NCI-H2227 treated with DMSO at 0.1 percent for 48 hours (cell line): ENCODE results near the gene MRM2.

ENCODE experiments used
- DNase-seq: peaks from one replicate; lab custom pipeline; 2025; lab: John Stamatoyannopoulos, UW

MRM2 gene

DNA sequence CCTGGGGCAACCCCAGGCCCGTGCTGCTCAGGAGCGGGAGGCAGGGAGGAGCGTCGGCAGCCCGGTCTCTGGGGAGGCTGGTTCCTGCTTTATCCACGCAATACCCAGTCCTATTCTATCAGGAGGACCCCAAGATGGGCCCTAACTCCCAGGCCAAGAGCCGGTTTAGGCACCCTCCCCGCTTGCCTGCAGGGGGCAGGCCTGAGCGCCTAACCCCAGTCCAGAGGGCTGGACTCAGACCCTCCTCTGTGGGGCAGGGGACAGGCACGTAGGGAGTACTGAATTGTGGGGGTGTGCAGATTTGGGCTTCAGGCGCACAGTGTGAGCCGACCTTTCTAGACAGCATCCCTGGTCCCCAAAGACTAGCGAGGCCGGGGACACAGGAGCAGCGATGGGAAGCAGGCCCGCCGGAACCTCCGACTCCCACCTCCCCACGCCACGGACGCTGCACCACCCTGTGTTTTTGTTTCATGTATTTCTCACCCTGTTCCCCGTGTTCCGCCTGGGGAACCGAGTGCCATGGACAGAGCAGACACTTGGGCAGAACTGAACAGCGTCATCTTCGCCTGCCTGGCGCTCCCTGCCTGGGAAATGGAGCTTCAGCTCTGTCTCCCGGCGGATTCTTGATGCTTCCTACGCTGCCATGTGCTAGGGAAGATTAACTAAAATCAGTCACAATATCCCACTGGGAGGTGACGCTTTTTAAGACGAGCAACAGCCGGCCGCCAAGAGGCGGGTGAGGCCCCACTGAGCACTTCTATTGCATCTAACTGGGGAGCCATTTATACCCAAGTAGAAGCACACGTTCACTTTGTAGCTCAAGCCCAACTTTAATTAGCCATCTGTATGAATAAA is 5.4 kb upstream of the MRM2 start:
- no peak for DNase-seq

DNA sequence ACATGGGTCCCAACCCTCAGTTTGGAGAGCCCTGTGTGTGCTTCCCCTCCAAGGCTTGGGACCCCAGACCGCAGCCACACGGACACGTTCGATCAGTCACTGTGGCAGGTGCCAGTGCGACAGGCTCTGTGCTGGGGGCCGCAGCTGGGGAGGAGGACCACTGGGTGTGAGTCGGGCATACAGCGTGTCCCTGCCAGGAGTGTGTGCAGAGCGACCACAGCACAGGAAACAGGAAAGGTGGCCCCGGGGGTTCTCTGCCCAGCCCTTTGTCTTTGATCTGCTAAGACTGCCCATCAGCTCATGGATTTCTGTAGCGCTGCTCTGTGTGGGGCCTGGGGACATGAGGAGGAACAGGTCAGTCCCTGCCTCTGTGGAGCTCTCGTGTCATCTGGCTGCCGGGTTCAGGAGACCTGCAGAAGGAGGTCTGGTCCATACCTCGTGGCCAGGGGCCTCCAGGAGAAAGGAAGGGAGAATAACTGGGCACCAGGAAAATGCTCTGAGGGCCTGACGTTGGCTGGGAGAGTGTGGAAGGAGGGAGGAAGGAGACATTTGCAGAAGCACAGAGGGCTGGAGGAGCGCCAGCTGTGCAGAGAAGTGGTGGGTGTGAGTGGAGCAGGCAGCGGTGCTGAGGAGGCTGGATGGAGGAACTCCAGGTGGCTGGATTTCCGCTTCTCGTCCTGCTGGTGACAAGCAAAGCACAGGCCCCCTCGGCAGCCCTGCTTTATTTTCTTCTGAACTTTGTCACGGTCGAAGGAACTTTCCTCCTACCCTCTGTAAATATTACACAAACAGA is 4.1 kb upstream of the MRM2 start:
- no peak for DNase-seq

DNA sequence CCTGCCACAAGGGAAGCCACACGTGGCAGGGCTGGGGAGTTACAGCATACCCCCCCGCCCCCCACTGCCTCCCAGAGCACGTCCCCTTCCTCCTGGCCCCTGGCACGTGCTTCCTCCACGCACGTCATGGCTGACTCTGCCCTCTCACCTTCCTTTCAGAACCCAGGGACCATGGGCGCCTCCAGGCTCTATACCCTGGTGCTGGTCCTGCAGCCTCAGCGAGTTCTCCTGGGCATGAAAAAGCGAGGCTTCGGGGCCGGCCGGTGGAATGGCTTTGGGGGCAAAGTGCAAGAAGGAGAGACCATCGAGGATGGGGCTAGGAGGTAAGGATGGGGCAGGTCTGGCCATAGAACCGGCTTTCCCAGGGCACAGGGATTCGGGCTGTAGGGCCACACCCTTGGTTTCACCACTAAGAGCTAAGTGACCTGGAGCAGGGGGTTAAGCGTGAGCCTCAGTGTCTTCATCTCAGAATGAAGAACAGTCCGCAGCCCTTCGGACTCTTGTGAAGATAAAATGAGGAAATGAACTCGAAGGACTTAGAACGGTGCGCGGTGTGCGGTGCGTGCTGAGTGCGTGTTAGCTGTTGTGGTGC is 2.5 kb upstream of the MRM2 start:
- no peak for DNase-seq

DNA sequence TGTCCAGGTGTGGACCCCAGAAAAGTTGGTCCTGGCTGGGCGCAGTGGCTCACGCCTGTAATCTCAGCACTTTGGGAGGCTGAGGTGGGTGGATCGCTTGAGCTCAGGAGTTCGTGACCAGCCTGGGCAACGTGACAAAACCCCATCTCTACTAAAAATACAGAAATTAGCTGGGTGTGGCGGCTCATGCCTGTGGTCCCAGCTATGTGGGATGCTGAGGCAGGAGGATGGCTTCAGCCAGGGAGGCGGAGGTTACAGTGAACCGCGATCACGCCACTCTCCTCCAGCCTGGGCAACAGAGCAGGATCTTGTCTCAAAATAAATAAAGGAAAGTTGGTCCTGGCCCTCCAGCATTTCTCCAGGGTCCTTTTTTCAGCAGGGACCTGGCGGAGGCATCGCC is 1.5 kb upstream of the MRM2 start:
- no peak for DNase-seq

DNA sequence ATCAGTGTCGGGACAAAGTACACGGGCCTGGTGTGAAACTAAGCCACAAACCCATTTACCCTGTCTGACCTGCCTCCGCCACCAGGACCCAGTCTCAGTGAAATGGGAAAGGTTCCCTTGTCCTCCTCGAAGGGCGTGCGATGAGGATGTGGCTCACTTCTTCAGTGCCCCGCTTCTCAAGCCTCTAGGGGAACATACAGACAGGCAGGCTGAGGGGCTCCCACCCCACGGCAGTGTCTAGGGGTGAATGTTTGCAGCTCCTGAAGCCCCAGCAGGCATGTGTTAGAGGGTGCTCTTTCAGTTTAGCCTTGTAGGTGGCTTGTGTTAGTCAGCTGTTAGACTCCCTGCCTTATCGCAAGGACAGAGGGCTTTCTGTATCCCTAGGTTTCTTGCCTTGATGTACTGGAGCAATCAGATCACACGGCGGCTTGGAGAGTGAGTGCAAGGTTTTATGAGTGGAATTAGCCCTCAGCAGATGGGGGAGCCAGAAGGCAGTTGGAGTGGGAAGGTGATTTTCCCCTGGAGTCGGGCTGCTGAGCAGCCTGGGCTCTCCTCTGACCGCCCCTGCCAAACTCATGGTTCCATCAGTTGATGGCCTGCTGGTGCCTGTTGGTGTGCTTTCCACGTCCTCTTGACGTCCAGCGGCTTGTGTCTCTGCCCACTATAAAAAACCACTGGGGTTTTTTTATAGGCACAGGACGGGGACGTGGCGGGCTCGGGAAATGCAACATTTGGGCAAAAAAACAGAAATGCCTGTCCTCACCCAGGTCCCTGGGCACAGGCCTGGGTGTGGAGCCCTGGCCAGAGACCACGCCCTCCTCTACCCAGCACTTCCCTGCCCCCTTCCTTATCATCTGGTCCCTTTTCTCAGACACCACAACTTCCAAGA is 780 bp upstream of the MRM2 start:
- peak; percentile 18 for DNase-seq

DNA sequence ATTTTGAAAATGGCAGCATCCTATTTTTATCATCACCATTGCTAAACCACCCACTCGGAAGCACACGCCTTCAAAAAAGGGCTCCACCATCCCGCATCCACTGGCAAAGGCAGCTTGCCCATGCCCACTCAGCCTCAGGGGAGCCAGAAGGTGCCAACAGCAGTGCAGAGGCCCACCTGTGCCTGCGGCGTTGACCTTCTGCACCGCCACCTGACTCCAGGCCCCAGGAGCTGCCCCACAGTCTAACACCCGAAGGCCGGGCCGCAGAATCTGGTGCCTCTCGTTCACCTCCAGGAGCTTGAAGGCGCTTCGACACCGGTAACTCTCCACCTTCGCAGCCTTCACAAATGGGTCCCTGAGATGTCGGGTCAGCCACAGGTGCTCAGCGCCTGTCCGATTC is 2.8 kb downstream of the MRM2 start:
- no peak for DNase-seq

DNA sequence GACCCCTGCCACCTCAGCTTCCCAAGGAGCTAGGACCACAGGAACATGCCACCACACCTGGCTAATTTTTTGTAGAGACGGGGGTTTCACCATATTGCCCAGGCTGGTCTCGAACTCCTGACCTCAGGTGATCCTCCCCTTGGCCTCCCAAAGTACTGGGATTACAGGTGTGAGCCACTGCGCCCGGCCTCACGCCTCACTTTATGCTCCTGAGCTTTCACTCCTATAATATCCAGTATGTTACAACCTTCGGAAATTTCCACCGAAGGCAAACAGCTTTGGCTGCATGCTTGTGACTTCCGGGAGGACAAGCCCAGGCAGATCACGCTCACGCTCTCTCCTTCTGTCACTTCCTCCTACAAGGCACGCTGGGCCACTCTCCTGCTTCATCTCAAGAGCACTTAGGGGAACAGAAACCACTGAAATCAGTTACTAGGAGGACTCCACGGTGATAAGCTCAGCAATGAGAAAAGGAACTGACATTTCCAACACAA is 4.8 kb downstream of the MRM2 start:
- DNase-seq: no peak

DNA sequence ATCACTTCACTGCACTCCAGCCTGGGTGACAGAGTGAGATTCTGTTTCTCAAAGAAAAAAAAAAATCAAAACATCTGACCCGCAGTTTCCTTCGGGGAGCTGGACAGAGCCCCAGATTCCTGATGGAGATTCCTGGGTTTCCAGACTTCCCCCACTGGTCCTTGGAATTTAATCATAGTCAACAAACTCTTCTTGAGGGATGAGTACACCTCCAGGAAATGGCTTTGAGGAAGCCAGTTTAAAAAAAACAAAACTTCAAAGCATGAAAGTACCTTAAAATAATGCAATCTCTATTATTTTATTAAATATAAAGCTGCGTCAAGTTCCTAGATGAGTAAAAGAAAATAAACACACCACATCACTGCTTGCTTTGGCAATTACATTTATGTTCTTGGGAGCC is 8.1 kb downstream of the MRM2 start:
- no peak for DNase-seq

DNA sequence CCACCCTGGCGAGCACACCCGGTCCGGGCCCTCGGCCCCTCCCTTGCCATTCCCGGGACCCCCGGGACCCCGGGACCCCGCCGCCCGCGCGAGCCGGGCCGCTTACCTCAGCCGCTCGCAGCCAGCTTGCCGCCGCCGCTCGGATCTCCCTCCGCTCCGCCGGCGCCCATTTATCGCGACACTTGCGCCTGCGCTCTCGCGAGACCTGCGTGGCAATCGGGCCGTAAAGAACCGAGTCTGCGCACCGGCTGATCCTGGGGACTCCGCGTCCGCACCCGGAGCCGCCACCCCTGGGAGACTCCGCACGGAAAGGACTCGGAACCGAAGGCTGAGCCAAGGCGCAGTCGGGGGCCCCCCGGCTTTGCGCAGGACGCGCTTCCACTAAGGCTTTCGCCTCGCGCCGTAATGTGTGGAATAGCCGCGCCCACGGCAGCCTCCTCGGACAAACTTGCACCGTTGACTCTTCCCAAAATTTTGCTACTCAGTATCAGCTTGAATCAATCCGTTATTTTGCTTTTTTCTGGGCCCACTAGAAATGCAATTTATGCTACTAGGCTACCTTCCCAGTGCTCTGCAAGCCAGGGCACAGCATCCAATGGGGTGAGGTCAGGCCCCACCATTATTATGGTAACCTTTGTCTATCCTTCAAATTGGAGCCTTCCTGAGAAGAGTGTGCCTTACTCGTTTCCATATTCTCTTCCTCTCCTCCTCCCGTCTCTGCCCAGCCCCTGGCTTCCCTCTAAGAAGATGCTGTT is 9.1 kb downstream of the MRM2 start, which contains the start of gene MAD1L1:
MAD1L1 (minus strand) TSS at position 180 of the 755 bp plus-strand sequence. CDS start 2,812 bp downstream, outside the sequence.
- peak; percentile 48 for DNase-seq

DNA sequence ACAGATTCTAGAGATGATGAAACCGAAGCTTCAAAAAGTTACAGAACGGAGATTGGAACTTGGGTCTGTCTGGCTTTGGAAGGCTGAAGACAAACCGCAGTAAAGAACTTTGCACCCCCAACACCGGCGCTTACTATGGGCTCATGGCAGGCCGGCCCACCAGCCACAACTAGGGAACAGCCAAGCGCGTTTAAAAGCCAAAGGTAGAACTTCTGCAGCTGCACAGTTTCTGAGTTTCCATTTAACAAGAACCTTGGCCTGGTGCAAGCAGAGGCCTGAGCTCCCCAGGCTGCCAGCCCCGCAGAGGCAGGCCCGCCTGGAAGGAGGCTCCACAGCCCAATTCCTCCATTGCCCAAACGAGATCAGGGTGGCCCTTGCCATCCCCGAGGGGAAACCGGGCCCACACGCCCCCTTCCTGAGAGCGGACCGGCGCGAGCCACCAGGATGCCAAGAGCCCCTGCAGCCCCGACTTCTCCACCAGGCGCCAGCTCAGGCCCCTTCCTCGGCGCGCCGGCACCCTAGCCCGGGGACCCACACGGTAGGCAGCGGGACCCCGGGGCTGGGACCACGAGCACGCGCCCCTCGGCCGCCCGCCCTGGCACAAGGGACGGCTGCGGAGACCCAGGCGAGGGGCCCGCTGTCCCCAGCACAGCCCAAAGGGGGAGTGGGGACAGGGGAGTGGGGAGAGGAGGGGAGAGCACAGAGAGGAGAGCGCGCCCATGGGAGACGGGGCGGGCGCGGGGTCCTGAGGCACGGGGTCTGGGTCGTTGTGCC is 9.8 kb downstream of the MRM2 start:
- DNase-seq: peak; percentile 2

DNA sequence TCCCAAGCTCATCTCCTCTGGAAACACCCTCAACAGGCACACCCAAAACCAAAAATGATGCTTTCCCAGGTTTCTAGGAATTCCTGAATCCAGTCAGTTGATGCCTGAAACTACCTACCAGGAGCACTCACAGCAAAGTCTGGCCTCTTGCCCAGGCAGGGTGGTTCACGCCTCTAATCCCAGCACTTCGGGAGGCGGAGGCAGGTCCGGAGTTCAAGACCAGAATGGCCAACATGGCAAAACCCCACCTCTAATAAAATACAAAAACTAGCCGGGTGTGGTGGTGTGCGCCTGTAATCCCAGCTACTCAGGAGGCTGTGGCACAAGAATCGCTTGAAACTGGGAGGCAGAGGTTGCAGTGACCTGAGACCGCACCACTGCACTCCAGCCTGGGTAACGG is 11.1 kb downstream of the MRM2 start:
- DNase-seq: no peak

DNA sequence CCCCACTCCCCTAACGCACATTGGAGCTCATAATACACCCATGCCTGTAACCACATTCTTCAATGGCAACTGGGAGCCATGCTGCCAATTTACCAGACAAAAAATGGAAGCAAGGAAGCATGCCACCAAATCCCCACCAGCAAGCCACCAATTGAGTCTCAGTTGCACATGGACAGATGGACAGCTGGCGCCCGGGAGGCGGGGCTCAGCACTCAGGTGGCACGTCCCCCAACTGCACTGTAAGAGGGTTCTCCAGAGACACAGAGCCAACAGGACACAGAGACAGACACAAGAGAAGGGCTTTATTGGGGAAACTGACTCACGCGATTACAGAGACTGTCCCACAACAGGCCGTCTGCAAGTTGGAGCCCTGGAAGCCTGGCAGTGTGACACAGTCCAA is 11.8 kb downstream of the MRM2 start:
- no peak for DNase-seq

DNA sequence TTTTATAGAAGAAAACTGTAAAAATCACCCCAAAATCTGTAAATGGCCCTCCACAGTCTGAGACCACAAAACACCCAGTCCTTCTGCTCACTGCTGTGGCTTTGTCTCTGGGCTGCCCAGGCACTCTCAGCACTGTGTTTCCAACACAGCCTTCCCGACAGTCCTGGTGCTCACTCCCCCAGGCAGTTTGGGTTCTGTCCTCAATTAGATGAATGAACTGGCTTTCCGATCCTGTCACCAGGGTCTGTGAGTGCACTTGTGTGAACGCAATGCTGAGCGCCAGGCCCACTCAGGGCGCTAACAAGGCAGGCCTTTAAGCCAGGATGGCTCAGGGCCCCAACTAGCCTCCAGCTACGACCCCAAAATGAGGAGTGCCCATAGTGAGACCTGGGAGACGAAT is 12.5 kb downstream of the MRM2 start:
- no peak for DNase-seq

DNA sequence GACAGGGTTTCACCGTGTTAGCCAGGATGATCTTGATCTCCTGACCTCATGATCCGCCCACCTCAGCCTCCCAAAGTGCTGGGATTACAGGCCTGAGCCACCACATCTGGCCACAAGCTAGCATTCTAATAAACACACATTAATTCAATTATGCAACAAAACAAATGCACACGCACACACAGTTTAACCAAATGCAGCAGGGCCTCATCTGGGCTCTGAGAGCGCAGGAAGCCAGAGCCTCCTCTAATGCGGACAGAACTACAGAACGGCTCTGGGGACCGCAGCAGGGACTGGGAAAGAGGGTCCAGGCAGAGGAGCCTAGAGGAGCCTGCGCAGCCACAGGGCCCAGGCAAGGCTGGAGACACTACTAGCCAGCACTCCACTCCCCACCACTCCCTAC is 13.1 kb downstream of the MRM2 start:
- DNase-seq: no peak

DNA sequence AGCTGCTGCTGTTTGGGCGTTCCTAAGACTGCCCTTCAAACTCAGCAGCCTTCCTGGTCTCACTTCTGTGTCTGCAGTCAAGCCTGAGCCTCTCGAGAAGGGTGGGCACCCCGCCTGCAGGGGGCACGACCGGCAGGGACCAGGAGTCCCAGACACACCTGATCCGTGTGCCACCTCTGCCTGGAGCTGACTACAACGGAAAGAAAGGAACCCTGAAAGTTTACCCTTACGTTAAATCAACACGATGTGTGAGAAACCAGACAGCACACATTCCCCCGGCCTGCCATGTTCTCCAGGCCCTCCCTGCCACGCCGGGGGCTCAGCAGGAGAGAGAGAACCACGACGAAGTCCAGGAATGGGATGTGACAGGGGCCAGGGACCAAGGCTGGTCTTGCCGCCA is 14.3 kb downstream of the MRM2 start:
- no peak for DNase-seq

DNA sequence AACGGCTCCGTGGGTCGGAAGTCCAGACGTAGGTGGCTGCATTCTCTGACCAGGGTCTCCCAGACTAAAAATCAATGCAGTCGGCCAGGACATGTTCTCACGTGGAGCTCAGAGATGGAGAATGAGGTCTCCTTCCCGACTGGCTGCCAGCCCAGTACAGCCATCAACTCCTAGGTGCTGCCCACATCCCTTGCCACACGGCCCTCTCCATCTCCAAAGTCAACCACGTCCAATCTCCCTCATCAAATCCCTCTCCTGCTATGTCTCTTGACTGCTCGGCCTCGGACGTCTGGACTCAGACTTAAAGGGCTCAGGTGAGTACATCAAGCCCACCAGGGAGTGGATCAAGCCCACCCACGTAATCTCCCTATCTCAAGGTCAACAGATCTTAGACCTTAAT is 16.2 kb downstream of the MRM2 start:
- no peak for DNase-seq

DNA sequence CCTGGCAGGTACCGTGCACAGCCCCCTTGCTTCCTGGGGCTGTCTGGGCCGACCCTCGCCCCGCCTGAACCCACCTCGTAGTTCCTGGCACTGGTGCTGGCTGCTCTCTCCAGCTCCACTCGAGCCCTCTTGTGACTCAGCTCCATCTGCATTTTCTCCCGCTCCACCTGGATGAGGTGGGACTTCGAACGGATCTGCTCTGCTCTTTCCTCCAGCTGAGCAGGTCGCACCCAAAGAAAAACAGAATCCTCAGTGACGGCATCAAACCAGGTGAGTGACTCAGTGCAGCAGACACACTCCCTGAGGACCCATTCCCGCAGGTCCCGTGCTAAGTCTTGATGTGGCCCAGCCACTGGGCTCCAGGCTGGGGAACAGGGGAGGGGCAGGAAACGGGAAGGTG is 16.7 kb downstream of the MRM2 start:
- DNase-seq: no peak

DNA sequence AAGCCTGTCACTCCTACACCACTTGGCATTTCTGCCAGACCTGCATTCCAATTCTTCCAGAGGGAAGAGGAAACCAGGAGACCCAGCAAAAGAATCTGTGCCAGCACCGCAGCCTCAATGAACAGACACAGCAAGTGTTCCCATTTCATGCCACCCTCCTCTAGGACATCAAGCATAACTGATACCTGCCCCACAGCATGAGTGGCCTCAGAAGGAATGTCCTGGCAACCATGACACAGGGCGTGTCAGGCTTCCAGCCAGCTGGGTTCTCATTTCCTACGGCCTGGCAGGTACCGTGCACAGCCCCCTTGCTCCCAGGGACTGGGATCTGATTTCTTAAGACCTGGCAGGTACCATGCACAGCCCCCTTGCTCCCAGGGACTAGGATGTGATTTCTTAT is 17.1 kb downstream of the MRM2 start:
- no peak for DNase-seq

DNA sequence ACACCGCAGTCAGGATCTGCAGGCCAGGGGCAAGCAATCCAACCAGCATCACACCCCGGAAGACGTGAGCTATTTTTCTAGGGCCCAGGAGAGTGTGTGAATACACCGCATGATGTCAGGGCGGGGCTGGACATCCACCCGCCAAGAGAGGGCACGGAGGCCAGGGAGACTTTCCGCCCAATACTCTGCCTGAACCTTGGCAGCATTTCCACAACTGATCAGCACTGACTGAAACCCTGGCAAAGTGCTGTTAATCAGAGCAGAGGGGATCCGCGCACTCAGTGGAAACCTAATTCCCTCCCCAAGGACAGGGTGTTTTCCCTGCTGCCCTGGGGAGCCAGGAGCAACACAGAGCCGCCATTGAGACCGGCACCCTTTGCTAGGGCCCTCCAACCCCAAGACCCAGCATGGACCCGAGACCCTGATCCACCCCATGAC is 17.5 kb downstream of the MRM2 start:
- no peak for DNase-seq

DNA sequence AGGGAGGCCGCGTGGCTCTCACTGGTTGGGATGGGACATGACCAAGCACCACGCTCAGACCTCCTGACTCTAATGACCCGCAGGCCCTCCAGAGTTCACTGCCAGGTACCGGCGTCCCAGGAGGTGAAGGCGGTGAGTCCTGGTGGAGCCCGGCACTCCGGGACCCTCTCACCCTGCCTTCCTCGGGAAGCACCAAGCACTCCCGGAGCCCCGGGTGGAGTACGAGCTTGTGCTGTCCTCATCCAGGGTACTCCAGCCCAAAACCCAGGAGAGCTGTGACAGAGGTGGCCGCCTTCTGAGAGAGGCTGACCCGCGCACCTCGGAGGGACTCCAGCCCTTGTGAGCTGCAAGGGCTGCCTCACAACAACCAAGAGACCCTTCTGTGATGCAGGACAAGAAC is 18.7 kb downstream of the MRM2 start:
- no peak for DNase-seq
